Mucosa of descending colon (tissue), 3 donors: ENCODE results near the gene ENTPD2. TPM values are rescaled to one million over a fixed set of nuclear protein-coding genes. Genes with fewer than 3 reads are reported as not detected.

Experiments used
- ATAC-seq: fragments of 200-7000 bp; cut with Tn5 transposase; one replicate; pipeline ENCODE4 v1.9.1; 2020; ENCODE audit warnings: mild to moderate bottlenecking, moderate library complexity
- DNase-seq, 3 donors: peaks; one replicate each; pipeline ENCODE4 v3.0.0-alpha.2; 2020
- H3K36me3 ChIP-seq: fragments of 200-600 bp; one replicate; pipeline ENCODE4 v1.8.0; 2021; ENCODE audit warnings: low read depth, mild to moderate bottlenecking
- H3K4me1 ChIP-seq: fragments of 200-600 bp; one replicate; pipeline ENCODE4 v1.8.0; 2021; ENCODE audit warnings: low read depth, mild to moderate bottlenecking
- H3K4me3 ChIP-seq: fragments of 200-600 bp; one replicate; pipeline ENCODE4 v1.8.0; 2021; ENCODE audit warnings: mild to moderate bottlenecking
- H3K9me3 ChIP-seq: fragments of 200-600 bp; one replicate; pipeline ENCODE4 v1.8.0; 2021; ENCODE audit warnings: mild to moderate bottlenecking
- intact Hi-C, 2 donors: fragments of 100-400 bp; cut with DNase I in 1 of 2; cut with micrococcal nuclease in 1 of 2; formaldehyde crosslinking; loops; one replicate each; pipeline versions ENCODE4 v1.11.0 to v1.11.1; 2022; cut with DNase I, micrococcal nuclease
- total RNA-seq, 3 donors: library from RNA; stranded (reverse); fragmentation: NEBNext Ultra II Directional in 2 of 3; extraction: Animal tissue kit (Norgen Biotek cat#: 25700) in 2 of 3; gene quantifications; one replicate each; pipeline versions ENCODE4 v1.2.1 to v1.2.4, GENCODE V29; 2021 to 2023
- TF ChIP-seq, protein P1 (sequence below): fragments of 200-600 bp; IDR thresholded peaks from one replicate; pipeline ENCODE4 v1.8.0; 2022; ENCODE audit warnings: antibody characterized with exemption, mild to moderate bottlenecking
- donor health status: DM: no; HTN: no; CAD: no; lungs with moderate emphysema.
- donor health status: DM: no; HTN: no; CAD: no.
- donor health status: DM: no; HTN: yes; CAD: no.

ENTPD2 gene
- total RNA-seq, 3 donors from 2014 or later = 7.7 to 26.8 (median 10.7) TPM

DNA sequence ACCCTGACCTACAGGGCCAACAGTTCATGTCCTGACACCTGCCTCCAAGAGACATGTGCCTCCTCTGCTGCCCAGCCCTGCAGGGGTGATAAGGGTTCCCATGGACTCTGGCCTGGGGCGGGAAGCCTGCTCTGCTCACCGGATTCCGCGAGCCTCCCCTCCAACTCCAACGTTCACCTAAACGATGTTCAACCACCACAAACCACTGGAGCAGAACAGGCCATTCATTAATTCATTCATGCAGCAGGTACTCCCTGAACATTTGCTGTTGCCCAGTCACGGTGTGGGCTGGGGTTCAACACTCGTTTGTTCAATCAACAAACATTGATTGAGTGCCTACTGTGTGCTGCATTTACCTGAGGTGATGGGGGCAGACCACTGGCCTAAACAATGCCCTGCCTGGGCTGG lies 20.1 kb upstream of the ENTPD2 start:
- TF ChIP-seq, protein P1, sequence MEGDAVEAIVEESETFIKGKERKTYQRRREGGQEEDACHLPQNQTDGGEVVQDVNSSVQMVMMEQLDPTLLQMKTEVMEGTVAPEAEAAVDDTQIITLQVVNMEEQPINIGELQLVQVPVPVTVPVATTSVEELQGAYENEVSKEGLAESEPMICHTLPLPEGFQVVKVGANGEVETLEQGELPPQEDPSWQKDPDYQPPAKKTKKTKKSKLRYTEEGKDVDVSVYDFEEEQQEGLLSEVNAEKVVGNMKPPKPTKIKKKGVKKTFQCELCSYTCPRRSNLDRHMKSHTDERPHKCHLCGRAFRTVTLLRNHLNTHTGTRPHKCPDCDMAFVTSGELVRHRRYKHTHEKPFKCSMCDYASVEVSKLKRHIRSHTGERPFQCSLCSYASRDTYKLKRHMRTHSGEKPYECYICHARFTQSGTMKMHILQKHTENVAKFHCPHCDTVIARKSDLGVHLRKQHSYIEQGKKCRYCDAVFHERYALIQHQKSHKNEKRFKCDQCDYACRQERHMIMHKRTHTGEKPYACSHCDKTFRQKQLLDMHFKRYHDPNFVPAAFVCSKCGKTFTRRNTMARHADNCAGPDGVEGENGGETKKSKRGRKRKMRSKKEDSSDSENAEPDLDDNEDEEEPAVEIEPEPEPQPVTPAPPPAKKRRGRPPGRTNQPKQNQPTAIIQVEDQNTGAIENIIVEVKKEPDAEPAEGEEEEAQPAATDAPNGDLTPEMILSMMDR = no peak
- no peak overlapping the region for H3K4me3 ChIP-seq
- DNase-seq (peak in 2 of 3 donors; percentile 52 to 59), ATAC-seq (no peak)
- peaks cover 33% of the 10 kb centered on the region for H3K4me1 ChIP-seq
- H3K9me3 ChIP-seq = no peaks in the 10 kb centered on the region
- intact Hi-C loops = no loop called here
- no peaks in the 10 kb centered on the region for H3K36me3 ChIP-seq

DNA sequence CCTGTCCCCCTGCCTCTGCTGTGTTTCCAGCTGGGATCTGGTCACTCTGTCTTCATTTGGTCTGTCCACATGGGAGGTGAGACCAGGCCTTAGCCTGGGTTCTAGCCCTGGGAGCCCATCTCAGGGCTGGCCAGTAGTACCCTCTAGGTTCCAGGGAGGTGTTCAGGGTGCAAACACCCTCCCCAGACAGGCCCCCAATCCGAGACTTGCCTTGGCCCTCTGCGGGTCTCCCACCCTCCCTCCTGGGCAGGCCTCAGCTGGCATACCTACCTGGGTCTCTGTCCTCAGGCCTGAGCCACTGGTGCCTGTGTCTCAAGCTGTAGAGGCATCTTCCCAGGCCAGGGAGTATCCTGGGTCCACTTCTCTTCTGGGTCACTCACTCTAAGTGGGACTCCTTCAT lies 17.4 kb upstream of the ENTPD2 start:
- ATAC-seq (no peak), DNase-seq (peak in 2 of 3 donors; percentile 39 to 45)
- TF ChIP-seq, protein P1 = no peak
- no peaks in the 10 kb centered on the region for H3K36me3 ChIP-seq
- no peak overlapping the region for H3K4me3 ChIP-seq
- H3K4me1 ChIP-seq = peaks cover 31% of the 10 kb centered on the region
- intact Hi-C loops = no loop called here
- no peaks in the 10 kb centered on the region for H3K9me3 ChIP-seq

DNA sequence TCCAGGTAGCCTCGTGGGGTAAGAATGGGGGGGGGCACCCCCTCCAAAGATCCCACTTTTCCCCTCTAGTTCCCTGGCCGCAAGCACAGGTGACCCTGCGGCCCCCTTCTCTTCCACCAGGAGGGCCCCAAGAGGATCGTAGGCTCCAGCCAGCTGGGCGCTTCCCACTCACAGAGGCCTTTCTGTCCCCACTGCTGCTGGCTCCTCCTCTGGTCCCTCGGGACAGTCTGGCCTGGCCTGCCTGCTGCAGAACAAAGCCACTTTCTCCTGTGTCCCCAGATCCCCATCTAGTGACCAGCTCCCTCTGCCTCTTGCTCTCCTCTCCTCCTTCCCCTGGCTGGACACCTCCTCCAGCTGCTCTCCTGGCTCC lies 17.0 kb upstream of the ENTPD2 start:
- peaks cover 31% of the 10 kb centered on the region for H3K4me1 ChIP-seq
- TF ChIP-seq, protein P1 = no peak
- no peaks in the 10 kb centered on the region for H3K36me3 ChIP-seq
- intact Hi-C loops = no loop called here
- DNase-seq (no peak), ATAC-seq (peak; percentile 6)
- H3K4me3 ChIP-seq = no peak overlapping the region
- no peaks in the 10 kb centered on the region for H3K9me3 ChIP-seq

DNA sequence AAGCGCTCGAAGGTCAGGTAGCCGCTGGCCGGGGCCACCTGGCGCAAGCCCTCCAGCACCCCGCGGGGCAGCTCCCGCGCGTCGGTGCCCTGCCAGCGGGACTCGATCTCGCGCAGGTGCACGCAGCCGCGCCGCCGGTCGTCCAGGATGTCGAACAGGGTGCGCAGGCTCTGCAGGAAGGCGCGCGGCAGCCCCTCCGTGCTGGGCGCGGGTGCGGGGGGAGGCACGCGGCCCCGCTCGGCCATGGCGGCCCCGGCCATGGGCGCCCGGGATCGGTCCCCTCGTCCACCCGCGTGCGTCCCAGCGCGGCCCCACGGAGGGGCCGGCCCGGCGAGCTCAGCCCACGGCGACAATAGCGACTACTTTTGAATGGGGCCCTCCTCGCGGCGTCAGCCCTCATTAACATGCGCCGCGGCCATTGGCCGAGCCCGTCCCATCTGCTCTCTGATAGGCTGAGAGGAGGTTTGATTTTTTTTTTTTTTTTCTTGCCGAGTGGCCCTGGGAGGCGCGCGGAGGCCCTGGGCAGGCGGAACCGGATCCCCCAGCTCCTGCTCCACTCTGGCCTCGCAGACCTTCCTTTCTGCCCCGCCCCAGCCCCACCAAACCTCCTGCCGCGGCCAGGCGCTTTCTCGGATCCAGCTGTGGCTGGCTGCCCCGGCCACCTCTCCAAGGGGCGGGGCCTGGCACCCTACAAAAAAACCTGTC lies 16.5 kb upstream of the ENTPD2 start, which contains the start of gene SAPCD2:
SAPCD2 (minus strand) TSS at position 357 of the 705 bp plus-strand sequence; CDS start at position 260, 97 bp downstream.
- TF ChIP-seq, protein P1 = no peak
- DNase-seq = peak; percentile 87 to 94 (median 89)
- Histone ChIP-seq H3K9me3 (no peaks in the 10 kb centered on the region), H3K4me1 (peaks cover 31% of the 10 kb centered on the region), H3K36me3 (no peaks in the 10 kb centered on the region), H3K4me3 (peak within 1 kb of the TSS; percentile 14)
- ATAC-seq = peak; percentile 89
- intact Hi-C loops = no loop called here

DNA sequence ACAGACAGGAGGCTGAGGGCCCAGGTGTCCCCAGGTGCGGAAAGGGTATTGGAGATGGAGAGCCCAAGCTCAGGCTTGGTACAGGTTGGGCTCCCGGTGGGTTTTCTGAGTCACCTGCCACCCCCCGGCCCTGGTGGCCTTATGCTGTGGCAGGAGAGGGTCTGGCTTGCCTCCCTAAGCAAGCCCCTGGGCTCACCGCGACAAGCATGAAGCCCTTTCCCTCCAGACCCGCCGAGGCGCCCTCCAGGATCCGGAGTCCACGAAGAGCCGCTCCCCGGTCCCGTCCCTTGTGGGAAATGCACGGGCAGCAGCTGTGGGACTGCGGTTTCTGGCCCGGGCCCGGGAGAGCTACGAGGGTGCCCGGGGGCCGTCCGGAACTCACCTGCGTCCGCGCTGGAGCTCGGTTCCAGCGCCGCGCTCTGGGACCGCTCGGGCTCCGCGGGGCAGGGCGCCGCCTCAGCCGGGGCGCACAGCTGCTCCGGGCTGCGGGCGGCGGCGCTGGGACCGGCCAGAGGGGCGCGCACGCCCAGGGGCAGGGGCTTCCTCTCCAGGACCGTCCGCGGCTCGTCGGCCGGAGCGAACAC lies 15.7 kb upstream of the ENTPD2 start:
- peak in 1 of 3 donors; percentile 53 for DNase-seq
- Histone ChIP-seq H3K4me3 (peak overlapping the region; percentile 14), H3K4me1 (peaks cover 31% of the 10 kb centered on the region)

More for the DNA sequence above, 15.7 kb upstream of the ENTPD2 start:
- intact Hi-C loops = no loop called here
- Histone ChIP-seq H3K36me3 (no peaks in the 10 kb centered on the region), H3K9me3 (no peaks in the 10 kb centered on the region)
- ATAC-seq = peak; percentile 6
- TF ChIP-seq, protein P1 = no peak
